ENCODE measurements around the gene MUCL3.

DNA sequence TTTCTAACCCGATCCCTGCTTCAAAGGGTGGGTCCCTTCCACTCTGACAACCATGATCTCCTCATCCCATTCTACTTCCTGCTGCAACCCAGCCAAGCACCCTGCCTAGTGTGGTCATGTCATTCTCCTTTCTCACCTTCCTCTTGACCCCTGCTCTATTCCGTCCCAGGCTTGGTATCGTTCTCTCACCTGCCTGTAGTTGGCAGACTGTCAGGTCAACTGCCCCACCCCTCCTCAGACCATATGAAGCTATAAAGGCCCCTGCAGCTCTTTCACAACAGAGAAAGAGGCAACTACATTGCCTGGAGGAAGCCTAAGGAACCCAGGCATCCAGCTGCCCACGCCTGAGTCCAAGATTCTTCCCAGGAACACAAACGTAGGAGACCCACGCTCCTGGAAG, 42.7 kb downstream of the MUCL3 start, which contains the start of gene MUC21:
- TF ChIP-seq, protein P1, sequence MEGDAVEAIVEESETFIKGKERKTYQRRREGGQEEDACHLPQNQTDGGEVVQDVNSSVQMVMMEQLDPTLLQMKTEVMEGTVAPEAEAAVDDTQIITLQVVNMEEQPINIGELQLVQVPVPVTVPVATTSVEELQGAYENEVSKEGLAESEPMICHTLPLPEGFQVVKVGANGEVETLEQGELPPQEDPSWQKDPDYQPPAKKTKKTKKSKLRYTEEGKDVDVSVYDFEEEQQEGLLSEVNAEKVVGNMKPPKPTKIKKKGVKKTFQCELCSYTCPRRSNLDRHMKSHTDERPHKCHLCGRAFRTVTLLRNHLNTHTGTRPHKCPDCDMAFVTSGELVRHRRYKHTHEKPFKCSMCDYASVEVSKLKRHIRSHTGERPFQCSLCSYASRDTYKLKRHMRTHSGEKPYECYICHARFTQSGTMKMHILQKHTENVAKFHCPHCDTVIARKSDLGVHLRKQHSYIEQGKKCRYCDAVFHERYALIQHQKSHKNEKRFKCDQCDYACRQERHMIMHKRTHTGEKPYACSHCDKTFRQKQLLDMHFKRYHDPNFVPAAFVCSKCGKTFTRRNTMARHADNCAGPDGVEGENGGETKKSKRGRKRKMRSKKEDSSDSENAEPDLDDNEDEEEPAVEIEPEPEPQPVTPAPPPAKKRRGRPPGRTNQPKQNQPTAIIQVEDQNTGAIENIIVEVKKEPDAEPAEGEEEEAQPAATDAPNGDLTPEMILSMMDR (IDR thresholded peaks at IDR 0.05): no peak
- TF ChIP-seq, protein P2, sequence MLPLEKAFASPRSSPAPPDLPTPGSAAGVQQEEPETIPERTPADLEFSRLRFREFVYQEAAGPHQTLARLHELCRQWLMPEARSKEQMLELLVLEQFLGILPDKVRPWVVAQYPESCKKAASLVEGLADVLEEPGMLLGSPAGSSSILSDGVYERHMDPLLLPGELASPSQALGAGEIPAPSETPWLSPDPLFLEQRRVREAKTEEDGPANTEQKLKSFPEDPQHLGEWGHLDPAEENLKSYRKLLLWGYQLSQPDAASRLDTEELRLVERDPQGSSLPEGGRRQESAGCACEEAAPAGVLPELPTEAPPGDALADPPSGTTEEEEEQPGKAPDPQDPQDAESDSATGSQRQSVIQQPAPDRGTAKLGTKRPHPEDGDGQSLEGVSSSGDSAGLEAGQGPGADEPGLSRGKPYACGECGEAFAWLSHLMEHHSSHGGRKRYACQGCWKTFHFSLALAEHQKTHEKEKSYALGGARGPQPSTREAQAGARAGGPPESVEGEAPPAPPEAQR (CRISPR knock-in tag; IDR thresholded peaks at IDR 0.05): no peak
- TF ChIP-seq NFE2L1 (CRISPR knock-in tag; IDR thresholded peaks at IDR 0.05): no peak
- TF ChIP-seq FOXJ3 (CRISPR knock-in tag; IDR thresholded peaks at IDR 0.05; ENCODE audit: borderline replicate concordance): no peak
